ENCODE data around the gene ZNF224. TPM values are rescaled to one million over a fixed set of nuclear protein-coding genes. Genes with fewer than 3 reads are reported as not detected.

ZNF224 gene
- total RNA-seq, 2 experiments from 2014 or later, result 12.6 to 13.9 TPM

DNA sequence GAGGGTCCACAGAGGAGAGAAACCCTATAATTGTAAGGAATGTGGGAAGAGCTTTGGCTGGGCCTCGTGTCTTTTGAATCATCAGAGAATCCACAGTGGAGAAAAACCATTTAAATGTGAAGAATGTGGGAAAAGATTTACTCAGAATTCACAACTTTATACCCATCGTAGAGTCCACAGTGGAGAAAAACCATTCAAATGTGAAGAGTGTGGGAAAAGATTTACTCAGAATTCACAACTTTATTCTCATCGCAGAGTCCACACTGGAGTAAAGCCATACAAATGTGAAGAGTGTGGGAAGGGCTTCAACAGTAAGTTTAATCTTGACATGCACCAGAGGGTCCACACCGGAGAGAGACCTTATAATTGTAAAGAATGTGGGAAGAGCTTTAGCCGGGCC, 37.8 kb downstream of the ZNF224 start:
- POLR2A ChIA-PET, result no interaction called here
- H3K36me3 Mint-ChIP-seq (ENCODE audit: low read depth), result peaks cover 41% of the 10 kb centered on the region

DNA sequence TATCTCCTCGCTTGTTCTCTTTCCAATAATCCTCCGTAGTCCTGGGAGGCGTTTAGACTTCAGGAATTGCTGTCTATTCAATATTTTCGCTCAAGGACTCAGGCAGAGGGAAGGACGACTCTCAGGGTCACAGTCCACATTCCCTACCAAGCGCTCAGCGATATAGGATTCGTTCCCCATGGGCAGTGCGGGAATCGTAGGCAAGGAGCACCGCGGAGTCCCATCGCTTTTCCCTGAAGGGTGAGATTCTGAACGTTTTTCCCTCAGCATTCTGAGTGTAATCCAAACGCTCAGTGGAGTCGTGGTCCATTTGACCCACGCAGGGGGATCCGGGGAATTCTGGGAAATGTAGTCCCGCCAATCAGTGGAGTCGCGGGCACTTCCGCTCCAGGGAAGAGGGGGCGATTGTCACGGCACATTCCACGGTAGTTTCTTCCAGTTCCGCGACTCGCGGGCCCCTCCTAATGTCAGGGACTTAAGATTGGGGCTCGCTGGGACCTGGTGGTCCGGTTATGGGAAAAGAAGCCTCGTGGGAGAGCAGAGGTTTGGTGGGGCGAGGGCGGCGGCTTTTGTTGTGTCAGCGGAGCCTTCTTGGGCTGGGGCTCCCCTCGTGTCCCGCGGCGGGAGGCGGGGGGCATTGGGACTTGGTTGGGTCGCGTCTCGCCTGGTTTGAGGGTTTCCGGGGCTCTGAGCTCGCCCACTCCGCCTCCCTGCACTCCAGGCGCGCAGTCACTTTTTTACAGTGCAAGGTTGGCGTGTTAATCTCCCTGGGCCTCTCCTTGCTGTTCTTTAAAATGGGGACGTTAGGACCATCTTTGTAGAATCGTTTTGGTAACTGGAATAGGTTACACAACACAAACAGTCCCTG, 47.3 kb downstream of the ZNF224 start, which contains the start of gene ZNF234:
Gene ZNF234 (plus strand): TSS at position 364 of the 868 bp plus-strand sequence. CDS start 3,079 bp downstream, outside the sequence.
- Mint-ChIP-seq H3K9me3 (ENCODE audit: low read depth) (peaks cover 4% of the 10 kb centered on the region), H3K27ac (peak within 1 kb of the TSS; percentile 94), H3K4me3 (peak within 1 kb of the TSS; percentile 92), H3K36me3 (ENCODE audit: low read depth) (peaks cover 26% of the 10 kb centered on the region), H3K4me1 (peaks cover 12% of the 10 kb centered on the region), H3K27me3 (no peaks in the 10 kb centered on the region)
- ATAC-seq, result peak; percentile 92
- CTCF ChIA-PET, result interaction anchor here (0.5 to 0.9 kb wide), 4 partner anchors 24 to 375 kb away, joined by 3 to 4 read pairs (median 3); no protein-coding TSS in a partner anchor
- intact Hi-C loops (cut with DNase I, micrococcal nuclease), result loop anchor here (1.0 to 2.0 kb wide), 10 partner anchors 23 to 359 kb away; partner anchors contain the start of genes ZNF226 (in 2 of the 2), ZNF180 (in 1 of the 2), ZNF221 (in 1 of the 2) and ZNF222 (in 1 of the 2)
- peak; percentile 82 for DNase-seq
- POLR2A ChIA-PET, result no interaction called here

More for the DNA sequence above, 37.8 kb downstream of the ZNF224 start:
- Mint-ChIP-seq H3K4me3 (no peak overlapping the region), H3K4me1 (no peaks in the 10 kb centered on the region), H3K27me3 (no peaks in the 10 kb centered on the region), H3K9me3 (ENCODE audit: low read depth) (peaks cover 26% of the 10 kb centered on the region), H3K27ac (no peak overlapping the region)
- no peak for ATAC-seq
- CTCF ChIA-PET, result interaction anchor here (0.6 kb wide), 1 partner anchor 50 kb away, joined by 3 read pairs; no protein-coding TSS in a partner anchor
- DNase-seq, result no peak
- intact Hi-C loops (cut with DNase I, micrococcal nuclease), result no loop called here

DNA sequence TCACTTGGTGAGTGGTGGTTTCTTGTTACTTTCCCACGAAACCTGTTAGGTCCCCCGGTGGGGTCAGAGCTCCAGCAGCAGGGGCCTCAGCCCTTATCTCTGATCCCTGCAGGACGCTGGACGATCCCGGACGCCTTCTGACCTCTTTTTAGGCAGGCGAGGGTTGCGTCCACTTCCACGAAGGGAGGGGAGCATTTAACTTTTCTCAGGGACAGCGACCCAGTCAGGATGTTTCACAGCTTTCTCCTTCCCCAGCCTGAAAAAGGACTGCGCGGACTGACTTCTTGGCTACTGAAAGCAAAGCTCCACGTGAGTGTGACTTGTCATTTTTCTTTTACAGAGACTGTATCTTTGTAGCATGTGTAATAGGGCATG, 47.9 kb downstream of the ZNF224 start:
- Mint-ChIP-seq H3K36me3 (ENCODE audit: low read depth) (peaks cover 26% of the 10 kb centered on the region), H3K27me3 (no peaks in the 10 kb centered on the region), H3K27ac (peak overlapping the region; percentile 94), H3K4me1 (peaks cover 12% of the 10 kb centered on the region), H3K4me3 (peak overlapping the region; percentile 92), H3K9me3 (ENCODE audit: low read depth) (peaks cover 3% of the 10 kb centered on the region)
- POLR2A ChIA-PET, result no interaction called here
- intact Hi-C loops (cut with DNase I, micrococcal nuclease), result no loop called here
- DNase-seq (peak; percentile 24), ATAC-seq (peak; percentile 17)
- CTCF ChIA-PET, result interaction anchor here (0.7 to 0.9 kb wide), 3 partner anchors 25 to 375 kb away, joined by 3 to 4 read pairs (median 3); no protein-coding TSS in a partner anchor

DNA sequence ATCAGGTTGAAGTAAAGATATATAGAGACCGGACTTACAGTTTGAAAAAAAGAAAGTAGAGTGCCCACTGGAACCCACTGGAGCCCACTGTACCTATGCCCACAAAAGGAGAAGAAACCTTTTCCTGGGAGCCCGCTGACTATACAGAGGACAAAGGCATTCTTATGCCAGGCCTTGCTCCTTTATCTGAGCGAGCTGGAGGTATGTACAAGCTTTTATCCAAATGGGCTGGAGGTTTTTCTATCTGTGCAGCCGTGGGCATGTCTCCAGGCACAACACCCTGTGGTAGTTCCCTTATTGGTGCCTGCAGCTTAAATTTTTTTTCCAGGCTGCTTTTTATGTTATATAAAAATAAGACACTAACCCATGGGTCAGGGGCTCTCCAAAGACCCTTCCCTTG, 55.6 kb downstream of the ZNF224 start:
- Mint-ChIP-seq H3K4me1 (no peaks in the 10 kb centered on the region), H3K27ac (no peak overlapping the region), H3K27me3 (no peaks in the 10 kb centered on the region), H3K4me3 (no peak overlapping the region), H3K36me3 (ENCODE audit: low read depth) (peaks cover 92% of the 10 kb centered on the region), H3K9me3 (ENCODE audit: low read depth) (peaks cover 22% of the 10 kb centered on the region)
- ChIA-PET POLR2A (no interaction called here), CTCF (interaction anchor here (0.9 kb wide), 1 partner anchor 23 kb away, joined by 3 read pairs; no protein-coding TSS in a partner anchor)
- no peak for DNase-seq
- intact Hi-C loops (cut with DNase I, micrococcal nuclease), result no loop called here
- no peak for ATAC-seq

DNA sequence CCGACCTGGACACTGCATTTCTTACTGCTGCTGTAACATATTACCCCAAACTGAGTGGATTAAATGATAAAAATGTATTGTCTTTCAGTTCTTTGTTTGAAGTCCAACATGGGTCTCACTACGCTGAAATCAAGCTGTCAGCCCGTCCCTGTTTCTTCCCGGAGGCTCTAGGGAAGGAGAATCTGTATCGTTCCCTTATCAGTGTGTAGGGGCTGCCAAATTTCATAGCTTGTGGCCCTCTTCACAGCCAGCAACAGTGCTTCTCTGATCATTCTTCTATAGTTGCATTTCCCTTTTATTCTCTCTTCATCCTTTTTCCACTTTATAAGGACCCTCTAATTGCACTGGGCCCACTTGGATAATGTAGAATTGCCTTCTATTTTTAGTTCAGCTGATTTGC, 57.3 kb downstream of the ZNF224 start:
- Mint-ChIP-seq H3K36me3 (ENCODE audit: low read depth) (peaks cover 85% of the 10 kb centered on the region), H3K9me3 (ENCODE audit: low read depth) (peaks cover 28% of the 10 kb centered on the region), H3K27ac (no peak overlapping the region), H3K4me3 (no peak overlapping the region), H3K27me3 (no peaks in the 10 kb centered on the region), H3K4me1 (no peaks in the 10 kb centered on the region)
- intact Hi-C loops (cut with DNase I, micrococcal nuclease), result no loop called here
- ATAC-seq, result no peak
- POLR2A ChIA-PET, result no interaction called here
- no peak for DNase-seq
- CTCF ChIA-PET, result no interaction called here

DNA sequence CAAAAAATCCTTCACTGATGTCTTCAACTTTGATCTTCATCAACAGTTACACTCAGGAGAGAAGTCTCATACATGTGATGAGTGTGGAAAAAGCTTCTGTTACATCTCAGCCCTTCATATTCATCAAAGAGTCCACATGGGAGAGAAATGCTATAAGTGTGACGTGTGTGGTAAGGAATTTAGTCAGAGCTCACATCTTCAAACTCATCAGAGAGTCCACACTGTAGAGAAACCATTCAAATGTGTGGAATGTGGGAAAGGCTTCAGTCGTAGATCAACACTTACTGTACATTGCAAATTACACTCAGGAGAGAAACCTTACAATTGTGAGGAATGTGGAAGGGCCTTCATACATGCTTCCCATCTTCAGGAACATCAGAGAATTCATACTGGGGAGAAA, 62.3 kb downstream of the ZNF224 start:
- Mint-ChIP-seq H3K36me3 (ENCODE audit: low read depth) (peaks cover 63% of the 10 kb centered on the region), H3K27me3 (no peaks in the 10 kb centered on the region), H3K4me3 (no peak overlapping the region), H3K27ac (no peak overlapping the region), H3K4me1 (no peaks in the 10 kb centered on the region), H3K9me3 (ENCODE audit: low read depth) (peaks cover 48% of the 10 kb centered on the region)
- CTCF ChIA-PET, result no interaction called here
- POLR2A ChIA-PET, result no interaction called here
- intact Hi-C loops (cut with DNase I, micrococcal nuclease), result no loop called here
- ATAC-seq, result no peak
- no peak for DNase-seq

Other genes with a start within 250 kb of the ZNF224 start
- gene ZNF404, start 210.4 kb upstream of the ZNF224 start, total RNA-seq, result 1 to 10 TPM; 2.4 to 3.0 TPM
- 10 to 100 TPM in 1 of 2 experiments, 1 to 10 TPM in 1; 9.6 to 12.1 TPM for gene ZNF45, start 159.1 kb upstream of the ZNF224 start, total RNA-seq
- gene ZNF221, start 143.1 kb upstream of the ZNF224 start, total RNA-seq, result 1 to 10 TPM; 1.8 to 1.9 TPM
- 1 to 10 TPM; 4.5 to 6.0 TPM for gene ZNF155, start 110.2 kb upstream of the ZNF224 start, total RNA-seq
- 1 to 10 TPM; 3.0 to 3.8 TPM for gene ZNF230, start 91.4 kb upstream of the ZNF224 start, total RNA-seq
- 1 to 10 TPM; 1.5 to 2.9 TPM for gene ZNF222, start 69.0 kb upstream of the ZNF224 start, total RNA-seq
- under 1 TPM; 0.63 to 0.82 TPM for gene ZNF223, start 42.3 kb upstream of the ZNF224 start, total RNA-seq
- gene ZNF284, start 22.2 kb upstream of the ZNF224 start, total RNA-seq, result 1 to 10 TPM; 2.1 TPM
- gene ZNF225, start 19.0 kb downstream of the ZNF224 start, total RNA-seq, result 1 to 10 TPM; 2.6 to 3.1 TPM
- gene ZNF234, start 47.2 kb downstream of the ZNF224 start, total RNA-seq, result 10 to 100 TPM in 1 of 2 experiments, 1 to 10 TPM in 1; 7.9 to 10.4 TPM
- gene ZNF226, start 70.7 kb downstream of the ZNF224 start, total RNA-seq, result 10 to 100 TPM; 11.3 to 15.2 TPM
- 10 to 100 TPM; 19.4 to 20.6 TPM for gene ZNF227, start 118.2 kb downstream of the ZNF224 start, total RNA-seq
- gene ZNF233, start 165.5 kb downstream of the ZNF224 start, total RNA-seq, result under 1 TPM; 0.26 to 0.34 TPM
- 1 to 10 TPM; 2.1 to 2.7 TPM for gene ZNF235, start 210.7 kb downstream of the ZNF224 start, total RNA-seq